Mesenchymal stem cell (in vitro differentiated cells and primary cell): ENCODE measurements around the gene RALGPS2.

Source experiments
- DNase-seq: peaks from one replicate; pipeline ENCODE4 v3.0.0-alpha.2; 2013
- H2AFZ ChIP-seq: one replicate; pipeline ENCODE4 v1.6.1; 2013; ENCODE audit warnings: low read depth, mild to moderate bottlenecking, control low read depth, inconsistent platforms, low read length, moderate library complexity
- H2AK5ac ChIP-seq: 2 replicates; pipeline ENCODE4 v1.6.1; 2013; ENCODE audit warnings: low read length, moderate library complexity, mild to moderate bottlenecking, inconsistent platforms; ENCODE audit not compliant: severe bottlenecking
- H2BK120ac ChIP-seq: one replicate; pipeline ENCODE4 v1.6.1; 2013; ENCODE audit warnings: low read depth, mild to moderate bottlenecking, inconsistent platforms, low read length, moderate library complexity
- H2BK12ac ChIP-seq, 2 experiments: one replicate each; pipeline ENCODE4 v1.6.1; 2013; ENCODE audit warnings: inconsistent platforms in 2 of 2, low read length in 2 of 2, mild to moderate bottlenecking in 2 of 2, moderate library complexity in 2 of 2, control low read depth in 1 of 2
- H2BK15ac ChIP-seq: one replicate; pipeline ENCODE4 v1.6.1; 2013; ENCODE audit warnings: mild to moderate bottlenecking, low read depth, inconsistent platforms; ENCODE audit not compliant: poor library complexity, severe bottlenecking
- H2BK5ac ChIP-seq: 2 replicates; pipeline ENCODE4 v1.6.1; 2013; ENCODE audit warnings: low read depth, mild to moderate bottlenecking, low read length, control low read depth, inconsistent platforms; ENCODE audit not compliant: poor library complexity, severe bottlenecking
- H3K14ac ChIP-seq, 2 experiments: one replicate each; pipeline ENCODE4 v1.6.1; 2013; ENCODE audit warnings: inconsistent platforms in 2 of 2, low read length in 2 of 2, control low read depth in 1 of 2, mild to moderate bottlenecking in 1 of 2, moderate library complexity in 1 of 2
- H3K18ac ChIP-seq, 2 experiments: one replicate each; pipeline ENCODE4 v1.6.1; 2013; ENCODE audit warnings: inconsistent platforms in 2 of 2, low read length in 2 of 2, control low read depth in 1 of 2, low read depth in 1 of 2, mild to moderate bottlenecking in 1 of 2
- H3K23ac ChIP-seq, 2 experiments: one replicate each; pipeline ENCODE4 v1.6.1; 2013; ENCODE audit warnings: inconsistent platforms in 2 of 2, low read length in 2 of 2, mild to moderate bottlenecking in 2 of 2, moderate library complexity in 2 of 2, control low read depth in 1 of 2
- H3K27ac ChIP-seq: 2 replicates; pipeline ENCODE4 v1.5.1; 2013; ENCODE audit warnings: mild to moderate bottlenecking, moderate library complexity, low read length, control low read depth, inconsistent platforms; ENCODE audit not compliant: poor library complexity, severe bottlenecking
- H3K27me3 ChIP-seq, 2 experiments: 2 replicates each; pipeline versions ENCODE4 v1.6.1 to v1.7.0; 2013; ENCODE audit warnings: low read length in 2 of 2, mild to moderate bottlenecking in 2 of 2, moderate library complexity in 2 of 2, control low read depth in 1 of 2, inconsistent platforms in 1 of 2; ENCODE audit not compliant: control insufficient read depth in 1 of 2, insufficient read depth in 1 of 2
- H3K36me3 ChIP-seq, 2 experiments: 2 replicates each; pipeline versions ENCODE4 v1.6.1 to v1.7.0; 2013; ENCODE audit warnings: low read length in 2 of 2, control low read depth in 1 of 2, inconsistent platforms in 1 of 2, low read depth in 1 of 2, mild to moderate bottlenecking in 1 of 2; ENCODE audit not compliant: insufficient read depth in 2 of 2, control insufficient read depth in 1 of 2
- H3K4ac ChIP-seq, 2 experiments: one replicate each; pipeline ENCODE4 v1.6.1; 2013; ENCODE audit warnings: inconsistent platforms in 2 of 2, low read length in 2 of 2, mild to moderate bottlenecking in 2 of 2, moderate library complexity in 2 of 2, control low read depth in 1 of 2, low read depth in 1 of 2
- H3K4me1 ChIP-seq: 2 replicates; pipeline ENCODE4 v1.6.1; 2013; ENCODE audit warnings: low read depth, low read length, control low read depth; ENCODE audit not compliant: control insufficient read depth, insufficient read depth
- H3K4me2 ChIP-seq: 2 replicates; pipeline ENCODE4 v1.6.1; 2013; ENCODE audit warnings: low read length, mild to moderate bottlenecking, inconsistent platforms; ENCODE audit not compliant: poor library complexity, severe bottlenecking
- H3K4me3 ChIP-seq, 2 experiments: 2 replicates each; pipeline versions ENCODE4 v1.5.1 to v1.7.0; 2013; ENCODE audit warnings: low read length in 2 of 2, mild to moderate bottlenecking in 2 of 2, control low read depth in 1 of 2, low read depth in 1 of 2; ENCODE audit not compliant: insufficient read depth in 1 of 2
- H3K79me1 ChIP-seq: replicated peaks from 2 replicates; pipeline ENCODE4 v1.6.1; 2013; ENCODE audit warnings: mild to moderate bottlenecking, control low read depth, low read length, inconsistent platforms; ENCODE audit not compliant: poor library complexity, severe bottlenecking
- H3K9ac ChIP-seq: 2 replicates; pipeline ENCODE4 v1.7.0; 2013; ENCODE audit warnings: mild to moderate bottlenecking, low read length, moderate library complexity
- H3K9me3 ChIP-seq: 2 replicates; pipeline ENCODE4 v1.7.0; 2013; ENCODE audit warnings: mild to moderate bottlenecking, low read length; ENCODE audit not compliant: control insufficient read depth
- H4K8ac ChIP-seq: one replicate; pipeline ENCODE4 v1.6.1; 2013; ENCODE audit warnings: inconsistent platforms, mild to moderate bottlenecking, low read length, moderate library complexity
- H4K91ac ChIP-seq: one replicate; pipeline ENCODE4 v1.6.1; 2013; ENCODE audit warnings: mild to moderate bottlenecking, low read length, inconsistent platforms
- WGBS: methylation state at CpG from one replicate; pipeline ENCODE4 v1.1.7; 2013; ENCODE audit warnings: mixed read lengths; 5-methylcytosine and 5-hydroxymethylcytosine counted together

RALGPS2 gene

DNA sequence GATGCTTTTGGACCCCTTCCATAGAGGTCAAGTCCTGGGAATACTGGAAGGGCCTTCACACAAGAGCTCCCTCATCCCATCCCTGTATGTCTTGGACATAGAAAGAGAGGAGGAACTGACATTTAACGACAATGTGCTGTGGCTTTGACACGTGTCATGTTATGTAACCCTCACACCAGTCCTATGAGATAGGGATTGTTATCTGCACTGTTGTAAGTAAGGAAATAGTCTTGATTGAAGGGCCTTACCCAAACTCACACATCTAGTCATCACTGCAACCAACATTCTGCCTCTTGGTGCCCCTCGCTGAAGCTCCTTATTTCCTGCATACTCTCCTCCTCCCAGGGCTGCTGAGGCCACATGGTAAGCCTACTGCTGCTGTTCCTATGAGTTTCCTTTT, 209.5 kb downstream of the RALGPS2 start:
- Histone ChIP-seq H2BK120ac (peak overlapping the region; percentile 19), H2BK12ac (peak overlapping the region in 1 of 2 experiments; percentile 15), H3K4me3 (no peak overlapping the region), H3K4ac (no peak overlapping the region), H2BK5ac (no peak overlapping the region), H2BK15ac (no peak overlapping the region), H3K4me2 (no peak overlapping the region), H3K36me3 (peaks cover 0 to 7% of the 10 kb centered on the region in 2 experiments), H3K79me1 (no peaks in the 10 kb centered on the region), H3K27ac (no peak overlapping the region), H2AK5ac (no peak overlapping the region), H3K4me1 (peaks cover 11% of the 10 kb centered on the region), H4K8ac (no peak overlapping the region), H3K9ac (no peak overlapping the region), H3K14ac (no peak overlapping the region), H4K91ac (no peak overlapping the region), H3K27me3 (peaks cover 0 to 14% of the 10 kb centered on the region in 2 experiments), H3K18ac (no peak overlapping the region), H3K9me3 (no peaks in the 10 kb centered on the region), H3K23ac (no peak overlapping the region), H2AFZ (no peak overlapping the region)
- 97% methylated on average over 1 of the region's 3 CpGs for WGBS
- DNase-seq = no peak

DNA sequence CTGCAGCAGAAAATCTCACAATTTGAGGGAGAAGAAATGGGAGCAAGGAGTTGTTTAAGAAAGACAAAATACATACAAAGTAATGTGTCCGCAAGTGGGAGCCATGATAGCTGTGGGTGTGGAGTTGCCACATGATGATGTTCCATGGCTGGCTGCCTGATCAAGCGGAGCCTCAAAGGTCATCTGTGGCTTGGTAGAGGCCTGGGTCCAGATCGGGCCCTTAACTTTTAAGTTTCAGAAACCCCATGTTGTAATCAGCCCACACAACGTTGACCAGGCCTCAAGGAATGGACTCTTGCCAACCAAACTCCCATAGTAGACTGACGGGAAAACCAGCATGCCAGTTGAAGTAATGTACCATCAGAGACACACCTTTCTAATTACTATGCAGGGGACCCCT, 210.6 kb downstream of the RALGPS2 start:
- H4K8ac ChIP-seq = no peak overlapping the region
- H3K23ac ChIP-seq = no peak overlapping the region
- H3K18ac ChIP-seq = no peak overlapping the region
- no peak overlapping the region for H2AK5ac ChIP-seq
- 90% methylated on average over 4 of the region's 5 CpGs for WGBS
- H2BK15ac ChIP-seq = no peak overlapping the region
- peaks cover 11% of the 10 kb centered on the region for H3K4me1 ChIP-seq
- peak overlapping the region; percentile 20 for H4K91ac ChIP-seq
- no peaks in the 10 kb centered on the region for H3K9me3 ChIP-seq
- H2AFZ ChIP-seq = no peak overlapping the region
- H3K9ac ChIP-seq = no peak overlapping the region
- peaks cover 0 to 7% of the 10 kb centered on the region in 2 experiments for H3K36me3 ChIP-seq
- H2BK120ac ChIP-seq = no peak overlapping the region
- H3K27me3 ChIP-seq = peaks cover 0 to 15% of the 10 kb centered on the region in 2 experiments
- no peaks in the 10 kb centered on the region for H3K79me1 ChIP-seq
- H3K4me2 ChIP-seq = no peak overlapping the region
- no peak overlapping the region for H3K27ac ChIP-seq
- H3K4me3 ChIP-seq = no peak overlapping the region
- no peak overlapping the region for H2BK12ac ChIP-seq
- DNase-seq = no peak
- peak overlapping the region in 1 of 2 experiments; percentile 15 for H3K4ac ChIP-seq
- no peak overlapping the region for H3K14ac ChIP-seq
- no peak overlapping the region for H2BK5ac ChIP-seq

DNA sequence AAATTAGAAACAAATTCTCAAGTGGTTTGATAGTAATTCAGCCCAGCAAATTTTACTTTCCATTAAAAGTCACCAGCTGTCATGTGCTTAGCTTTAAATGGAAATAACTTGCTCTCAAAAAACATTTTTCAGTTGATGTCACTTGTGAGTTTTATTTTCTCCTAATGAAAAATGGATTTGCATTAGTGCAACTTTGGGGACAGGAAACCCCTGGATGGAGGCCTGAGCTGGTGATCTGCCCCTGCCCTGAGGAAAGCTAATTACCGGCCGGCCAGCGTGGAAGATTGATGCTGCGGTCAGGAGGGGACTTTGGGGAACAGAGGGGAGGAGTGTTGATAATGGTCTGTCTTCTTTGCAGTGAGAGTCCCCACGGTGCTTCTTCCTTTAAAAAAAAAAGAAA, 212.7 kb downstream of the RALGPS2 start:
- Histone ChIP-seq H2AK5ac (no peak overlapping the region), H3K4me3 (no peak overlapping the region), H2AFZ (no peak overlapping the region), H3K9me3 (no peaks in the 10 kb centered on the region), H3K4ac (no peak overlapping the region), H2BK120ac (no peak overlapping the region), H2BK5ac (no peak overlapping the region), H2BK15ac (no peak overlapping the region), H3K23ac (no peak overlapping the region), H4K8ac (no peak overlapping the region), H3K4me2 (no peak overlapping the region), H3K36me3 (peaks cover 0 to 7% of the 10 kb centered on the region in 2 experiments), H2BK12ac (no peak overlapping the region), H4K91ac (no peak overlapping the region), H3K79me1 (no peaks in the 10 kb centered on the region), H3K9ac (peak overlapping the region; percentile 86), H3K27ac (no peak overlapping the region), H3K14ac (no peak overlapping the region), H3K4me1 (peaks cover 9% of the 10 kb centered on the region), H3K27me3 (peaks cover 0 to 15% of the 10 kb centered on the region in 2 experiments), H3K18ac (no peak overlapping the region)
- no peak for DNase-seq
- 58% methylated on average over 5 of the region's 5 CpGs for WGBS

DNA sequence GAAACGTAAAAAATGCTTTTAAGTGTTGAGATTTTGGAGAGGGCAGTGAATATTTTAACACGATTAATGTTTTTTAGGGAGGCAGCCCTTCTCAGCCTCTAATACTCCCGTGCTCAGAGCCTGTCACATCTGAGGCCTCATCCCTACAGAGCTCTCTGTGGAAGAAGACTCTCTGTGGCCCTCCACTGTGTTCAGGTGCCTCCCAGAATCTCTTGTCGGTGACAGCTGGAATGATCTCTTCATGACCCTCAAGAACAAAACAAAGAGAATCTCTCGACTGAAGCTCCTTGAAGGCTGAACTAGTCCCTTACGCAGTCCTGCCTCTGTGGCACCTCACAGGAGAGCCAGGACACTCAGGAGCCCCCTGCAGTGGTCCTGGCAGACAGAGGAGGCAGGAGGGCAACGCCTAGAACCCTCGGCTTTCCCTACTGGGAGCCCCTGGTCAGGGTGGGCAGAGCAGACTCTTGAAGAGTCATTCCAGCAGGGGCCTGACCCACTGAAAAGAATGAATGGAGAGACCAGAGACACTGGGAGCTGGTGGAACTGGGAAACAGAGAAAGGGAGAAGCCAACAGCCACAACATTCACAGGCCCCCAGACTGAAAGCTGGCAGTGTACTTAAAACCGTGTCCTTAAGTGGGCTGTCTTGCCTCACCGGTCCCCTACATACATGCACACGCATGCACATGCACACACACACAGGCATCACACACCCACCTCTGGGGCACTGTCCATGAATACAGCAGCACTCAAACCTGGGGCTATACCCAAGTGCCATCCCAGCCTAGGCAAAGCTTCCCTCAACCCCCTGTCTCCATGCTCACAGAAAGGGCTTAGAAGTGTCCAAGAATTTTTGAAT, 213.3 kb downstream of the RALGPS2 start:
- H2AK5ac ChIP-seq = no peak overlapping the region
- no peak overlapping the region for H2AFZ ChIP-seq
- H3K23ac ChIP-seq = no peak overlapping the region
- H4K8ac ChIP-seq = no peak overlapping the region
- no peak overlapping the region for H2BK15ac ChIP-seq
- H3K4me2 ChIP-seq = no peak overlapping the region
- H3K9ac ChIP-seq = peak overlapping the region; percentile 86
- no peaks in the 10 kb centered on the region for H3K79me1 ChIP-seq
- H3K4me3 ChIP-seq = peak overlapping the region in 1 of 2 experiments; percentile 67
- H4K91ac ChIP-seq = no peak overlapping the region
- WGBS = 89% methylated on average over 10 of the region's 11 CpGs
- peak overlapping the region in 1 of 2 experiments; percentile 11 for H3K18ac ChIP-seq
- no peak for DNase-seq
- no peak overlapping the region for H3K4ac ChIP-seq
- no peaks in the 10 kb centered on the region for H3K9me3 ChIP-seq
- H2BK12ac ChIP-seq = no peak overlapping the region
- H2BK120ac ChIP-seq = no peak overlapping the region
- H3K14ac ChIP-seq = no peak overlapping the region
- peaks cover 0 to 6% of the 10 kb centered on the region in 2 experiments for H3K36me3 ChIP-seq
- H2BK5ac ChIP-seq = no peak overlapping the region
- no peak overlapping the region for H3K27ac ChIP-seq
- H3K27me3 ChIP-seq = peaks cover 0 to 15% of the 10 kb centered on the region in 2 experiments
- peaks cover 14% of the 10 kb centered on the region for H3K4me1 ChIP-seq
